SKM-1 treated with dmso at 0.1 percent for 144 hours (cell line): ENCODE measurements around the gene GPS1.

ENCODE experiments used
- DNase-seq: peaks from one replicate; lab custom pipeline; 2025; ENCODE audit not compliant: unreplicated experiment; lab: John Stamatoyannopoulos, UW

Gene GPS1

GRCh38 chr17:82076018-82076784 is 24.5 kb downstream of the GPS1 start:
- DNase-seq: no peak

GRCh38 chr17:82076785-82077591 is 25.3 kb downstream of the GPS1 start:
- DNase-seq: no peak

DNA sequence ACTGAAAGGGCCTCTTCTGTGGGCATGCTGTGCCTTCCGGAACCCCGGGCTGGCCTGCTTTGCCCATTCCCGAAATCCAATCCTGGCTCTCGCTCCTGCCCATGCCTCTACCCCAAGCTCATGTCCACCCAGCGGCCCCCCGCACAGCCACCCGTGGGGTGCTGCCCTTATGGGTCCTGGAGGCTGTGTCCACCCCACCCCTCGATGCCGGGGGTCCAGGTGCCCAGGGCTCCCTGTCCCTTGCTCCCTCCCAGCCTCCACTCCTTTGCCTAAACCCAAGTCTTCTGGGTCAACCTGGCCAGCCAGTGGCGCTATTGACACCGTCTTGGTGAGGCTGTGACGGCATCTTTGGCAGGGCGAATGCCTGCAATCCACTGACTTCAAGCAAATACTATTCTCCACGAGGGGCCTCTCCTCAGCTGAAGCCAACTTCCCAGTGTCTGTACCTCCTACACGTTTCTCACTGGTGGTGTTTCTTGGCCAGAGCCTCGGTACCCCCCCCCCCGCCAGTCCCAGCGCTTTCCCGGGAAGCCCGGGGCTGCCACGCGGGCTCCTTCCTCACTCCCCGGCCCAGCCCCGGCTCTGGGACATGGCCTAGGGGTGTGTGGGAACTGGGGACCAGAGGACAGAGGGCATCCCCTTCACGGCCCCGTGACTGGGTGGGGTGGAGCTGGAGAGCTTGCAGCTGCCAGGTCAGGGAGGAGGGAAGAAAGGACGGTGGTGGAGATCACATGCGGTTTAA is 26.1 kb downstream of the GPS1 start:
- DNase-seq: no peak

DNA sequence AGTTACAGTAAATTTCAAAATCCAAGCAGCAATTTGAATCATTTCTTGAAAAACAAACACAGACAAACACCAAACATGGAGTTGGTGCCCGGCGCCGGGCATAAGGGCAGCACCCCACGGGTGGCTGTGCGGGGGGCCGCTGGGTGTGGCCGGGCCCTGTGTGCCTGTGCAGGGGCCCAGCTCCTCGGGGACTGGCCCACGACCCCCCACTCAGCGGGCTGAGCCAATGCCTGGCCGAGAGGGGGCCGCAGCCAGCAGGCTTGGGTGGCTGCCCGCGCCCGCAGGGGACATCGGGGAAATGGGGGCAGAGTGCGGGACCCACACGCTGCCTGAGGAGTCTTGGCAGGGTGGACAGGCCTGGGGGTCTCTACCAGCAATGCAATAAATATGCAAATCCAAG is 26.7 kb downstream of the GPS1 start:
- no peak for DNase-seq

DNA sequence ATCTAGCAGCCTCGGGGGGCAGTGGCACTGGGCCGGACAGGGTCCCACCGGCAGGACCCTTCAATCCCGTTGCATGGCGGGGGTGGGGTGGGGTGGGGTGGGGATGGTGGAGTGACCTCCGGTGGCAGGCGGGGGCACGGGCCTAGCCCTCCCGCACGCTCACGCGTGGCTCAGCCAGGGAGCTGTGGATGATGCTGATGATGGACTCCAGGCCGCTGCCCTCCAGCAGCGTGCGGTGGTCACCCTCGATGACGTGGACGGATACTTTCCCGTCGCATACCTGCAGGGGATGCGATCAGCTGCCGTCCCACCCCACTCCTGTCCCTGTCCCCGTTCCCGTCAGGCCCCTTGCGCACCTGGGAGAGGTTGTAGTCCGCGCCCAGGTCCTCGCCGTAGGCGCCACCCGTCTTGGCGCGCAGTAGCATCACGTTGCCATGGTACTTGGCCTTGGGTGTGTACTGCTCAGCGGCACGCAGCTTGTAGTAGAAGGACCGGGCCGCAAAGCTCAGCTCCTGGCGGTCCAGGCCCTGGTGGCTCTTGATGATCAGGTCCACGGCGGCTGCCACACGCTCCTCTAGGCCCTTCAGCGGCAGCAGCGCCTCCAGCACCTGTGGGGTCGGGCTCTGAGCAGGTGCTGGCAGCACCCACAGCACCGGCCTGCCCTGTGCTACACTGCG is 27.4 kb downstream of the GPS1 start:
- DNase-seq: no peak

DNA sequence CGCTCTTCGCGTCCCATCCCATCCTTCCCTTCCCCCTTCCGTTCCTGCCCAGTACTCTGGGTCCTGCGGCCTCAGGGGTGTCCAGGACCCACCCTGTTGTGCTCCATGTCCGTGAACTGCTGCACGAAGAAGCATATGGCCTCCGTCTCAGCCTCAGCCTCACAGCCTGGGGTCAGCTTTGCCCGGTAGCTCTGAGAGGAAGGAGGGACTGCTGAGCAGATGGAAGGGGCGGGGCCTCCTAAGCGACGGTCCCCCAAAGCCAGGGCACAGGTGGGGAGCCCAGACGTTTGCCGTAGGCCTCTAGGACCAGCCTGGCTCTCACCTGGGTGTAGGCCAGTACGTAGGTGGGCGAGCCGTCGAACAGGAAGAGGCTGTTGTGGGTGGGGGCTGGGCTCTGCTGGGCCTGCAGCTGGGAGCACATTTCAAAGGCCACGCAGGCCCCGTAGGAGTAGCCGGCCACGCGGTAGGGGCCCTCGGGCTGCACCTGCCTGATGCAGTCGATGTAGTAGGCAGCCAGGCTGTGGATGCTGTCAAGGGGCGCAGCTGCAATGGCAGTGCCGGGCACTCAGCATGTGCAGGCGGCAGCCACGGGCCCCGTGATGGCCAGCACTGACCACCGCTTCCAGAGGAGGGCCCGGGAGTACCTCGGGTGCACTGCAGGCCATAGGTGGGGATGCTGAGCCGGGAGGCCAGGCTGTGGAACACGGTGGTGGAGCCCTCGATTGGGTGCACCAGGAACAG is 28.5 kb downstream of the GPS1 start:
- no peak for DNase-seq

DNA sequence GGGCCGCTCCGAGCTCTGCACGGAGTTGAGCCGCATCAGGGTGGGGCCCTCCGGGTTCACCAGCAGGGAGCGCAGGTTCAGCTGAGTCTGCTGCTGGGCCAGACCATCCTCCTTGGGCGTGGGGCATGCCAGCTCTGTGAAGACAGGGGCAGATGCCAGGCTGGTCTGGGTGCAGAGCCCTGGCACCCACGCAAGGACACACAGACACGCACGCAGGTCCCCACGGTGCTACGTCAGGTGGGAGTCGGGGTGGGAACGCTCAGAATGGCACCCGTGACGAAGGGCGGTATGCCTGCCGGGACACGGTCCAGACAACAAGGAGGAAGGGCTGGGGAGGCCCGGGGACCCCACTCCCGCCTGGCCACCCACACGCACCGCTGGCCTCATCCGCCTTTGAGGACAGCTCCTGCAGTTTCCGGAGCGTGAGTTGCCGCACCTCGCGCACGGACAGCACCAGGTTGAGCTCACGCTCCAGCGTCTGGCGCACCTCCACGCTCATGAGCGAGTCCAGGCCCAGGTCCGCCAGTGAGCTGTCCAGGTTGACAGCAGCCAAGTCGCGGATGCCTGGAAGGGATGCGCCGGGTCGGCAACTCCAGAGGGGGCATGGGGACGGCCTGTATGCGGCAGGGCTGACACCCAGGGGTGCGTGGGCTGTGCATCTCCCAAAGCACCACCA is 29.2 kb downstream of the GPS1 start:
- DNase-seq: no peak

- DNase-seq: no peak
Observed at GRCh38 chr17:82081546-82081945, 29.8 kb downstream of the GPS1 start.

GRCh38 chr17:82081966-82082365 is 30.3 kb downstream of the GPS1 start:
- no peak for DNase-seq

GRCh38 chr17:82082456-82082855 is 30.8 kb downstream of the GPS1 start:
- no peak for DNase-seq

- no peak for DNase-seq
Observed at GRCh38 chr17:82083009-82083408, 31.3 kb downstream of the GPS1 start.

DNA sequence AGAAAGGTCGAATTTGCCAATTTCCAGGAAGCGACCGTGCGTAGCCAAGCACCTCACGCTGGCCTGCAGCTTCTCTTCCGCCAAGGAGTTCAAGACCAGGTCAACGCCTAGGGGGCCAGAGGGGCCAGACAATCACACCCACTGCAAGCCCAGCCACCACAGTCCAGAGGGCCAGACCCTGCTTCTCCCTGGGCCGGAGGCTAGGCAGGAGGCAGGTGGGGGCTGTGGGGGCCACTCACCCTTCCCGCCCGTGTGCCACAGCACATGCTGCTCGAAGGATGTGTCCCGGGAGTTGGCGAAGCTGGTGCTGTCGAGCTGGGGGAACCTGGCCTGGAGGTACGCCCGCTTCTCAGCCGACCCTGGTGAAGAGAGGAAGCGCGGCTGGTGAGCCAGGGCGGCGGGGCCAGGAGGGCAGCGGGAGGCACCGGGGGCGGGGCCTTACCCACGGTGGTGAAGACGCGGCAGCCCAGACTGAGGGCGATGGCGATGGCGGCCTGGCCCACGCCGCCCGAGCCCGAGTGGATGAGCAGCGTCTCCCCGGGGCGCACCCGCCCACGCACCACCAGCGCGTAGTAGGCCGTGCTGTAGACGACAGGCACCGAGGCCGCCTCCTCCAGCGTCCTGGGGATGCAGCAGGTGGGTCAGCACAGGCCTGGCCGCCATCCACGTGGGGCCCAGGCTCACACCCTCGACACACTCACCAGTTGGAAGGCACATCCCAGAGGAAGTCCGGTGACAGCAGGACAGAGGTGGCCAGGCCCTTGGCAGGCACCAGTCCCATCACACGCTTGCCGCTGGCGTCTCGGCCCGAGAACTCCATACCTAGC is 32.0 kb downstream of the GPS1 start:
- no peak for DNase-seq

DNA sequence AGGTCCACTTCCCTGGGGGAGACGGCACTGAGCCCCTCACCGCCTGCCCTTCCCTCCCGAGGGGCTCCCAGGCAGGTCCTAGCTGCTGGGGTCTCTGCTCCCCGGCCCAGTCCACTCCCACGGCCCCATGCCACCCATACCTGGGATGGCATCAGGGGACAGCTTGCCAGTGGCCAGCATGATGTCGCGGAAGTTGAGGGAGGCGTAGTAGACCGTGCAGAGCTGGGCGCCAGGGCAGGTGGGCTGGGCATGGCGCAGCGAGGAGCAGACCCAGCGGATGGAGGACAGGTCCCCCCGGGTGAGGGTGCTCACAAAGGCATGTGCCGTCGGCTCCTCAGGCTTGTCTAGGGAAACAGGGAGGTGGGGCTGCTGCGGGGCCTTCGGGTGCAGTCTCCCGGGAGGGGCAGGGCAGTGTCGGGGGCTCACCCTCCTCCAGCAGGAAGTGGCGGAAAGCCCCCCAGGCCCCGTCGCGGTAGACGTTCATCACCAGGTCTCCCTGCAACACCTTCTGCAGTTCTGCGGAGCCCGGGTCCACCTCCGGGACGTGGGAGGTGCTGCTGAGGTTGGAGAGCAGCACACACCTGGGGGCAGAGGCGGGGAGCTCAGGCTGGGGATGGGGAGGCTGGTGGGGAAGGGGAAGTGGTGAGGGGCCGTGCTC is 32.8 kb downstream of the GPS1 start:
- DNase-seq: no peak

DNA sequence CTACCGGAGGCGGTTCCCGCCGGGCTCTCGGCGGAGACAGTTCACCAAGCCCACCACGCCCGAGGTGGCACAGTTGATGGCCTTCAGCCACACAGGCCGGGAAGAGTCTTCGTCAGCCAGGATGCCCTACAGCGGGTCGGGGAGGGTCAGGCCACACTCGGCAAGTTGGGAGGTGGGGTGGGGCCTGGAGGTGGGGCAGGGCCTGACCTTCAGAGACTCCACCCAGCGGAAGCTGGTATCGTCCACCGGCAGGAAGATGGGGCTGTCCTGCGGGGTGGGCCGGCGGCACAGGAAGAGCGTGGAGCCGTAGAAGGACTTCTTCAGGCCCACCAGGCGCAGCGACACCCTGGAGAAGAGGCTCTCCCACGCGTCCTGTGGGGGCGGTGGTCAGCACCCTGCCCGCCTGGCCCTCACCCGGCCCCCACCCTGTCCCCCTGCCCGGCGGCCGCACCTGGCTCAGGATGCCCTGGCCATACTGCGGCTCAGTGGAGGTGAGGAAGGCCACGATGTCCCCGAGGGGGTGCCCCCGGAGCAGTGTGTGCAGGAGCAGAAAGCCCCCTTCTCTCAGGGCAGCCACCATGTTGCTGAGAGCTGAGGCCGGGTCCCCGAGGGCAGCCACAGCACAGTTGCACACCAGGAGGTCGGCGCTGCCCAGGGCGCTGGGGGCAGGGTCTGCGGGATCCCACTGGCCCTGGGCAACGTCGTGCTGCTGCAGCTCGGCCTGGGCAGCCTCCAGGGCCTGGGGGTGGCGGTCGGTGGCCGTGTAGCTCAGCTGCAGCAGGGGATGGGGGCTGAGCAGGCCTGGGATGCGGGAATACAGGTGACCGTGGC is 33.5 kb downstream of the GPS1 start:
- DNase-seq: no peak

GRCh38 chr17:82085931-82086764 is 34.5 kb downstream of the GPS1 start:
- DNase-seq: no peak

- DNase-seq: no peak
Observed at GRCh38 chr17:82086941-82087906, 35.5 kb downstream of the GPS1 start.
